Naive thymus-derived CD8-positive, alpha-beta T cell (primary cell): ENCODE data around the gene ECHDC1. TPM values are rescaled to one million over a fixed set of nuclear protein-coding genes. Genes with fewer than 3 reads are reported as not detected.
"Not testable (repeated sequence)": the region's sequence is repeated elsewhere in the genome, so short reads cannot be mapped to it uniquely, and the experiment has no call there.

ENCODE experiments used
- ATAC-seq, 2 donors: fragments of 150-1000 bp; cut with Tn5 transposase in 1 of 2; sonication (Bioruptor Pico), chemical (Tn5 transposase) in 1 of 2; 1 replicate in 1 of 2; 2 replicates in 1 of 2; pipeline ENCODE4 v1.10.0; 2021; ENCODE audit warnings: mild to moderate bottlenecking in 2 of 2, moderate library complexity in 2 of 2
- POLR2A ChIA-PET: fragments of 350-600 bp; sonication (Branson Sonifier 250); formaldehyde crosslinking; loops from one replicate; lab custom pipeline; 2021; ENCODE audit warnings: antibody characterized with exemption; lab: Charles Lee
- DNase-seq, 10 donors: peaks; one replicate each; pipeline versions ENCODE4 v3.0.0 to v3.0.0-alpha.2; 2020 to 2022
- H3K27ac Mint-ChIP-seq, 10 donors: one replicate each; pipeline ENCODE4 v1.8.0; 2020 to 2022; ENCODE audit warnings: mild to moderate bottlenecking in 10 of 10, mixed read lengths in 10 of 10, moderate library complexity in 4 of 10, inconsistent platforms in 1 of 10
- H3K27me3 Mint-ChIP-seq, 5 donors: one replicate each; pipeline ENCODE4 v1.8.0; 2021 to 2022; ENCODE audit warnings: mixed read lengths in 5 of 5
- H3K36me3 Mint-ChIP-seq, 3 donors: one replicate each; pipeline ENCODE4 v1.8.0; 2020 to 2022; ENCODE audit warnings: mixed read lengths in 3 of 3, mild to moderate bottlenecking in 2 of 3, inconsistent platforms in 1 of 3
- H3K4me1 Mint-ChIP-seq, 4 donors: one replicate each; pipeline ENCODE4 v1.8.0; 2021 to 2022; ENCODE audit warnings: mixed read lengths in 4 of 4
- H3K4me3 Mint-ChIP-seq, 10 donors: one replicate each; pipeline ENCODE4 v1.8.0; 2020 to 2022; ENCODE audit warnings: mild to moderate bottlenecking in 10 of 10, mixed read lengths in 10 of 10, moderate library complexity in 6 of 10, inconsistent platforms in 1 of 10
- H3K9me3 Mint-ChIP-seq, 9 donors: one replicate each; pipeline ENCODE4 v1.8.0; 2020 to 2022; ENCODE audit warnings: mixed read lengths in 9 of 9, mild to moderate bottlenecking in 3 of 9, inconsistent platforms in 1 of 9, moderate library complexity in 1 of 9
- polyA plus RNA-seq, 3 donors: library from polyadenylated mRNA; unstranded; fragments of 300-500 nt; fragmentation: Illumina TruSeq; gene quantifications; one replicate each; pipeline ENCODE4 v1.2.3, GENCODE V29; 2021
- total RNA-seq, 8 experiments: library from RNA in 2 of 8; stranded (reverse) in 2 of 8; gene quantifications; one replicate each; pipeline ENCODE4 v1.2.3 and lab custom pipeline; 2021 to 2026

Gene ECHDC1, protein sequence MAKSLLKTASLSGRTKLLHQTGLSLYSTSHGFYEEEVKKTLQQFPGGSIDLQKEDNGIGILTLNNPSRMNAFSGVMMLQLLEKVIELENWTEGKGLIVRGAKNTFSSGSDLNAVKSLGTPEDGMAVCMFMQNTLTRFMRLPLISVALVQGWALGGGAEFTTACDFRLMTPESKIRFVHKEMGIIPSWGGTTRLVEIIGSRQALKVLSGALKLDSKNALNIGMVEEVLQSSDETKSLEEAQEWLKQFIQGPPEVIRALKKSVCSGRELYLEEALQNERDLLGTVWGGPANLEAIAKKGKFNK
- total RNA-seq = 10 to 100 TPM; 40.1 to 46.5 TPM
- 10 to 100 TPM; 72.7 to 79.4 (median 72.7) TPM for polyA plus RNA-seq
- total RNA-seq (lab: John Stamatoyannopoulos, UW) = 34.1 to 129 (median 58.1) reads per million in 6 experiments

DNA sequence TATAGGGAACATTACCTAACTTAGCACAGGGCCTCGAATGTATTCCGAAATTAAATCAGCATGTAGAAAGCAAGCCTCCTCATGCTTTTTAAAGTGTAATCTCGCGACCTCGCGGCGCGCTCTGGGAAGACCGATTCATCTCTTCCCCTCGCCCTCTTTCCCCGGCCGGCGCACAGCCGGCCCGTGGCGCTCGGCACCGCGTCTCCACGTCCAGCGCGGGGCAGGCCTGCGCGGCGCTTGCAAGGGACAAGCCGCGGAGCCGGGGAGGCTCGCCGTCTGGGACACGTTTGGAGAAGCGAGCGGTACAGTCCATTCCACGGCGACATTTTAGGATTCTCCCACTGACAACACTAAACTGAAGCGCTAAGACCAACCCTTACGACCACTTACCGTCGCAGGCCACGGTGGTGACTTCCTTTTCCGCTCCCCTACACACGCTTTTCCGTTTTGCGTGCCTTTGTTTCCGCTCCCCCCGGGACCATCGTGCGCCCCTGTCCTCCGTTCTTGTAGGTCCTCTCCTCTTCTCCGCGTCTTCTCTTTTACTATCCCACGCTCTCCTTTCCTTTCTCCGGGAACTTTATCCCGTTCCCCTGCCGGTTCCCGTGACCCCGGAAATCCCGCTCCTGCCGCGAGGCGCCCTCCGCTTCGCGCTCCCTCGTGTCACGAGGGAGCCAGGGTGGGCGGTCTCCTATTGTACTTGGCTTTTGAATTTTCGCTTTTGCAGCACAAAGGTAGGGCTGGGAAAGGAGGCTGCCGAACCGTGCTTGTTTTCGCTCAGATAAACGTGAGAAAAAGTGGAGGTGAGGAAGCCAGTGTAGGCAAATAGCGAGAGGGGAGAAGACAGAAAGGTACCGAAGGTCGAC lies at the start of gene ECHDC1:
Gene ECHDC1 (minus strand): TSS at position 664 of the 863 bp plus-strand sequence. CDS start 12,581 bp downstream, outside the sequence.
- Mint-ChIP-seq H3K9me3 (no peaks in the 10 kb centered on the region), H3K4me1 (peaks cover 0 to 20% (median 9%) of the 10 kb centered on the region in 4 donors), H3K36me3 (peaks cover 0 to 5% (median 2%) of the 10 kb centered on the region in 3 donors), H3K4me3 (no peak within 1 kb of the TSS), H3K27me3 (no peaks in the 10 kb centered on the region), H3K27ac (no peak within 1 kb of the TSS)
- POLR2A ChIA-PET = interaction anchor here (0.9 to 1.6 kb wide), 2 partner anchors 76 to 78 kb away, joined by 3 to 5 read pairs; partner anchors contain the start of gene RNF146
- ATAC-seq (peak; percentile 90 to 91), DNase-seq (peak; percentile 43 to 84 (median 73))

DNA sequence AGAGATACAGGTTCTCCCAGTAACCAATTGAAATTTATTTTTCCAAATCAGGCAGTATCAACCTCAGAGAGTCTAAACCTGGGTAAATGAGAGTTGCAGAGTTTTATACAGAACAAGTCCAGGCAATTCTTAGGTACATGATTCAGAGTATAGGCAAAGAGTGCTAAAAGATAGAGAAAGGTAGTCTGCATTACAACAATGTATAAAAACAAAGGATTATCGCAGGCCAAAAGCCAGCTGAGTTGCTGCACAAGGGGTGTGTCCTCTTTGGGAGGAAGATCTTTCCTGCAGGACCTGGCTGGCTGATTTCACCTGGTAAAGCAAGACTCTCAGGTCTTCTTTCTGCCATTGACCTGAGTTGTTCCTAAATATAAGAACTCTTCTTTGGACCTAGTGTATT lies 48.9 kb upstream of the ECHDC1 start:
- peaks cover 0 to 6% (median 3%) of the 10 kb centered on the region in 5 donors for H3K27me3 Mint-ChIP-seq
- no peak overlapping the region for H3K27ac Mint-ChIP-seq
- POLR2A ChIA-PET = no interaction called here

DNA sequence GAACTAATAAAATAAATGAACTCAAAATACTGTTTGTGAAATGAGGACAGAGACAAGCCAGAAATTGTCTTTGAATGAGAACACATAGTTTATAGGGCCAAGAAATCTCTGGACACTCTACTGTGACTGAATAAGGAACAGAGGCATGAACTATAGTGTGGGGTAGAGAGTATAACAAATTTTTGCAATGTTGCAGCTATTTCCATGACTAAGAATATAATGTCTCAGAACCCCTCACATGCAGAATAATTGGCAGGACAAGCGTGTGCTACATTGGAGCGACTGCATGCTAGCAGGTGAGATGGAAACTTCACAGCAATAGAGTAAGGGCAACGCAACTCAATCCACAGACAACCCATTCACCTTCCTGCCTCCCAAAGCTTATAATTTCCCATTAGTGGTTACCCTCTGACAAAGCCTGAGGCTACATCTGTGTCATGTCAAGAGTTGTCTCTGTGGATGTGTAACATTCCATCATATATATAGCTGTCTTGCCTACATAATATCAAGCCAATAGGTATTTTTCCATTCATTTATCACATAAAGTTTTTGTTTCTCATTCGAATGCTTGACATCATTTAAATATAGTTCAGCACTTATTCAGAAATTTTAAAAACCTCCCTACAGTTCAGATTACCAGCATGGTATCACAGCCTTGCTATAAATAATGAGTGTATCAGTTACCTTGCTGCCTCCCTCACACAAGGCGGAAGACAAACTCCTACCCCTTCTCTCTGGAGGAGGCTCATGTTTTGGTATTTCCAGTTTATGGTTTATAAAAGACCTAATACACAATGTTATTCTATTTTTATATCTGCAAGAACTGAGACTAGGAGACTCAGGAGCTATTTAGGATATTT lies 47.9 kb upstream of the ECHDC1 start:
- no peak overlapping the region for H3K27ac Mint-ChIP-seq
- H3K9me3 Mint-ChIP-seq = no peaks in the 10 kb centered on the region
- DNase-seq = no peak
- H3K36me3 Mint-ChIP-seq = no peaks in the 10 kb centered on the region
- no peak for ATAC-seq
- H3K27me3 Mint-ChIP-seq = peaks cover 0 to 6% (median 3%) of the 10 kb centered on the region in 5 donors
- POLR2A ChIA-PET = no interaction called here
- no peak overlapping the region for H3K4me3 Mint-ChIP-seq
- no peaks in the 10 kb centered on the region for H3K4me1 Mint-ChIP-seq

More for the DNA sequence above, 48.9 kb upstream of the ECHDC1 start:
- ATAC-seq = no peak
- DNase-seq = no peak
- Mint-ChIP-seq H3K4me1 (no peaks in the 10 kb centered on the region), H3K4me3 (no peak overlapping the region), H3K9me3 (no peaks in the 10 kb centered on the region), H3K36me3 (no peaks in the 10 kb centered on the region)

DNA sequence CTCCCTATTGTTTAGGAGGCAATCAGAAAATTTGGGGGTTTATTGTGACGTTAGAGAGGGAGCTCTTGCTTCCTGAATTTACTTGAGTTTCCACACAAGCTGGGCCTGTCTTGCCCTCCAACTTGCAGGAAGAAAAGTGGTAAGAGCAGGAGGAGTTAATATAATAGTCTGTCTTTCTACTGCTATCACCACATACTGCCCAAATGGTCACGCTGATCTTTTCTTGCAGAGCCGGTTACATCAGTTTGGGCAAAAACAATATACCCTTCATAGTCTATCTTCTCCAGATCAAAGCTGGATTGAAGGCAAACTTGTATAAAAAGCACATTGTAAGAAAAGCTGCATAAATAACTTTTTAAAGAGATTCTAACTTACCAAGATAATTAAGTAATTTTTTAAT lies 46.3 kb upstream of the ECHDC1 start:
- Mint-ChIP-seq H3K4me1 (no peaks in the 10 kb centered on the region), H3K9me3 (no peaks in the 10 kb centered on the region), H3K36me3 (no peaks in the 10 kb centered on the region), H3K27me3 (peaks cover 0 to 3% (median 3%) of the 10 kb centered on the region in 5 donors), H3K4me3 (no peak overlapping the region), H3K27ac (no peak overlapping the region)
- POLR2A ChIA-PET = interaction anchor here (0.6 kb wide), 1 partner anchor 11 kb away, joined by 3 read pairs; no protein-coding TSS in a partner anchor
- DNase-seq (no peak), ATAC-seq (no peak)

DNA sequence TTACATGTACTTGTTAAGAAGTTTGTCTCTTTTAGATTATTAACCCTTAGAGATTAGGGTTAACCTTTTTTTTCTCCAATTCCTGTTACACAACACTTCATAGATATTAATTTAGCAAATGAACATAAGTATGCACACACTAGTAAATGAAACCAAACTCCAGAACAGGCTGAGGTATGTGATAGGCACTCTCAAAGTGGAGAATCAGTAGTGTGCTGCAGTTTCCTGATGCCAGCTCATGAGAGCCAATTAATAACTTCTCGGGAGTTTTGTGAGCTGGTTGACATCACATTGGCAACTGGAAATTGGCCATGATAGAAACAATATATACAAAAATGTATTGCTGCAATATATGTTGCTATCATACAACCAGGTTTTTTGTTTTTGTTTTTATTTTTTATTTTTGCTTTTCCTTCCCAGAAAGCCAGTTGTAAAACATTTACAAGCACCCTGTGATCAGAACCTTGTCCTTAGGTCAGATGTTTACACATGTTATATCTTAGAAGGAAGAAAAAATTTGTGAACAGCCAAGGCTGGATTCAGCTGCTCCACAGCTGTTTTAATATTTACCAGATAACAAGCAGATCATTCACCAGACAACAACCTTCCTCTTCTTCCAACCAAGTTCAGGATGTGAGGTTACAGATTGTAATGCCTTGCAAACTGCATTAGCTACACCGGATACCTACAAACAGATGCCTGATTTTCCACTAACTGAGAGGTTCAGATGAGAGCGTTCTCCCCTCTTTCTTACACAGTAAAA lies 42.4 kb upstream of the ECHDC1 start:
- DNase-seq = no peak
- ATAC-seq = no peak
- POLR2A ChIA-PET = no interaction called here
- Mint-ChIP-seq H3K4me1 (no peaks in the 10 kb centered on the region), H3K36me3 (no peaks in the 10 kb centered on the region), H3K27me3 (peaks cover 0 to 3% (median 3%) of the 10 kb centered on the region in 5 donors), H3K9me3 (no peaks in the 10 kb centered on the region), H3K27ac (no peak overlapping the region), H3K4me3 (no peak overlapping the region)

DNA sequence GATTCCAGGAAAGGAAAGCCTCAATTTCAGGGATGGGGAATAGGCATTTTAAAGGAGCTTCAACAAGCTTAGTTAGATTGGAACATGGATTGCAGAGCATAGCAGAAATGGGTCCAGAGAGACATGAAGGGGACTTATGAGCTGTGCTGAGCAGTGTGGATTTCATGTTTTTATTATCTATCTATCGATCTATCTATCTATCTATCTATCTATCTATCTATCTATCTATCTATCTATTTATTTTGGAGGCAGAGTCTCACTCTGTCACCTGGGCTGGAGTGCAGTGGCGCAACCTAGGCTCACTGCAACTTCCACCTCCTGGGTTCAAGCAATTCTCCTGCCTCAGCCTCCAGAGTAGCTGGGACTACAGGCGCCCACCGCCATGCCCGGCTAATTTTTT lies 41.4 kb upstream of the ECHDC1 start:
- H3K36me3 Mint-ChIP-seq, H3K27ac Mint-ChIP-seq, H3K4me1 Mint-ChIP-seq, H3K27me3 Mint-ChIP-seq, ATAC-seq, POLR2A ChIA-PET, H3K9me3 Mint-ChIP-seq, H3K4me3 Mint-ChIP-seq, DNase-seq: not testable (repeated sequence)

DNA sequence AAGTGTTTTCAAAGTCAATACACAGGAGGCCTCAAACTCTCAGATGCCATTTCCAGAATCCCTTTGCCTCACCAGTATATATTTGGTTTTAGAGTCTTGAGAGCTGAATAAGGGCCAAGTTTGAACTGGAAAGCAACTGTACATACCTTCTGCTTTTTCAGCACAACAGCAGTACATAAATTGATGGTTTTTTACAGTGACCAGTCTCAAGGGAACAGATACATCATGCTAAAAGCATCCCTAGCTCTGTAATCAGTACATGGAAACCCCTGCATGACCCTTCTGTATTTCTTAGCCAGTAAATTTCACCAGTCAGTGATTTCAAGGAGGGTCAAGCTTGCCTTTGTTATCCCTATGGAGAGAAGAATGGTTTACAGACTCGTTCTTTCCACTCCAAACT lies 40.6 kb upstream of the ECHDC1 start:
- H3K9me3 Mint-ChIP-seq = peaks cover 0 to 2% (median 0%) of the 10 kb centered on the region in 9 donors
- DNase-seq (no peak), ATAC-seq (no peak)
- no peak overlapping the region for H3K27ac Mint-ChIP-seq
- H3K27me3 Mint-ChIP-seq = no peaks in the 10 kb centered on the region
- no peaks in the 10 kb centered on the region for H3K4me1 Mint-ChIP-seq
- no peaks in the 10 kb centered on the region for H3K36me3 Mint-ChIP-seq
- H3K4me3 Mint-ChIP-seq = no peak overlapping the region
- POLR2A ChIA-PET = no interaction called here

DNA sequence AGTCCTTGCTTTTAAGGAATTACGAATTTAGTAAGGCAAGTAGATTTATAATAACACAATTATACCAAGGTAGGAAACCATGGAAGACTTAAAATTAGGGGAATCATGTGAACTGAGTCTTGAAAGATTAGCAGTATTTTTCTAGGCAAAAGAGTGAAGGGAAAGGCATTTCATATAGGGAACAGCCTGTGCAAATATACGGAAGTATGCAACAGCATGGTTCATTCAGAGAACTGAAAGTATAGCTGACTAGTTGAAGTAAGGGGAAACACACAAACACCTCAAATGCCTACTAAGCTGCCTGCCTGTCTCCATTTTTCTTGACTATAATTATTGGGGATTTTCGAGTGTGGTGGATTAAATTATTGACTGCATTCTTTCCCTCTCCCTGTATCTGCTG lies 39.0 kb upstream of the ECHDC1 start:
- Mint-ChIP-seq H3K27ac (no peak overlapping the region), H3K27me3 (no peaks in the 10 kb centered on the region), H3K9me3 (peaks cover 0 to 3% (median 0%) of the 10 kb centered on the region in 9 donors), H3K4me1 (no peaks in the 10 kb centered on the region), H3K36me3 (peaks cover 0 to 2% (median 0%) of the 10 kb centered on the region in 3 donors), H3K4me3 (no peak overlapping the region)
- POLR2A ChIA-PET = no interaction called here
- ATAC-seq (no peak), DNase-seq (no peak)

DNA sequence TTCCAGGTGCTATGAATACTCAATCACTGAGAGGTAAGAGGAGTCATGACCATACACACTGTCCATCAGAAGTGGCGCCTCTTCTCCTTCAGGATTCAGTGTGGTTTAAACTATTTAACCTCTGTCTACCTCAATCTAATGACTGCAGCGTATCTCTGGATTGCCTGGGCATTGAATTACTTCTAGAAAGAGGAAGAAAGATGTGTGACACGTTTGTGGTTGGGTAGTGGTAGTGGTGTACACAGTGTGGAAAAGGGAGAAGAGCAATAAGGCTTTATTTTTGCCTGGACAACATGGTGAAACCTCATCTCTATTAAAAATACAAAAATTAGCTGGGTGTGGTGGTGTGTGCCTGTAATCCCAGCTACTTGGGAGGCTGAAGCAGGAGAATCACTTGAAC lies 38.0 kb upstream of the ECHDC1 start:
- peaks cover 0 to 3% (median 0%) of the 10 kb centered on the region in 9 donors for H3K9me3 Mint-ChIP-seq
- H3K4me3 Mint-ChIP-seq = no peak overlapping the region
- no peak overlapping the region for H3K27ac Mint-ChIP-seq
- peaks cover 0 to 4% (median 0%) of the 10 kb centered on the region in 3 donors for H3K36me3 Mint-ChIP-seq
- ATAC-seq = no peak
- no peaks in the 10 kb centered on the region for H3K27me3 Mint-ChIP-seq
- DNase-seq = no peak
- H3K4me1 Mint-ChIP-seq = no peaks in the 10 kb centered on the region
- POLR2A ChIA-PET = no interaction called here

DNA sequence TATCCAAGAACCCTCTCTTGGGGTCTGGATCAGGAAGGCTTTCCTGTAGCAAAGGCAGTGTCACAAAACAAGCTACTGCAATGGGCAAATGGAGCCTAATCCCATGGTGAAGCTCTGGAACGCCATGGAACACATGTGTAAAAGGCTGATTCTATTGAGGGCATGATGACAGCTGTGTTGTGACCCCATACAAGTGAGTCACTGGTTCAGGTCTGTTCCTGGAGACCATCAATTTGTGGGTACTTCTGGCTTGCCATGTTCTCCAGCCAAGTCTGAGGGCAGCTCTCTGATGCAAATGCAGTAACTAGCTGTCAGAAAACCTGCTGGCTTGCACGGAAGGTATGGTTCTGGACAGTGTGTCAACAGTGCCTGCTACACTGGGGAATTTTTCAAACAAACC lies 33.3 kb upstream of the ECHDC1 start:
- POLR2A ChIA-PET = no interaction called here
- Mint-ChIP-seq H3K27ac (no peak overlapping the region), H3K36me3 (peaks cover 0 to 5% (median 4%) of the 10 kb centered on the region in 3 donors), H3K27me3 (peaks cover 0 to 5% (median 0%) of the 10 kb centered on the region in 5 donors), H3K4me1 (no peaks in the 10 kb centered on the region), H3K4me3 (no peak overlapping the region), H3K9me3 (peaks cover 3 to 16% (median 6%) of the 10 kb centered on the region in 9 donors)
- no peak for ATAC-seq
- no peak for DNase-seq

DNA sequence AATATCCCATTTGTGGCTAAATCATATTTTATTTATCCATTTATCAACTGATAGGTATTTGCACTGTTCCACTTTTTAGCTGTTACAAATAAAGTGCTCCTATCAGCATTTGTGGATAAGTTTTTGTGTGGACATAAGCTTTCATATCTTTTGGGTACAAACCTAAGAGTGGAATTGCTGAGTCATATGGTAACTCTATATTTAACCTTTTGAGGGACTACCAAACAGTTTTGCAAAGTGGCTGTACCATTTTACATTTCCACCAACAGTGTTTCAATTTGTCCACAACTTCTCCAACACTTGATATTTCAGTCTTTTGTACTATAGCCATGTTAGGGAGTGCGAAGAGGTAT lies 23.6 kb upstream of the ECHDC1 start:
- Mint-ChIP-seq H3K4me1 (peaks cover 0 to 2% (median 0%) of the 10 kb centered on the region in 4 donors), H3K27ac (no peak overlapping the region), H3K4me3 (no peak overlapping the region), H3K9me3 (peaks cover 8 to 23% (median 11%) of the 10 kb centered on the region in 9 donors), H3K36me3 (peaks cover 0 to 8% (median 0%) of the 10 kb centered on the region in 3 donors), H3K27me3 (no peaks in the 10 kb centered on the region)
- POLR2A ChIA-PET = no interaction called here
- DNase-seq = no peak
- no peak for ATAC-seq
